Measurements from ENCODE around the gene KRT81.
"Not testable (repeated sequence)": the region's sequence is repeated elsewhere in the genome, so short reads cannot be mapped to it uniquely, and the experiment has no call there.

KRT81 gene

GRCh38 chr12:52241205-52241842 is 50.0 kb downstream of the KRT81 start:
- no peak for DNase-seq (ENCODE audit: low read depth)

GRCh38 chr12:52240247-52240646 is 51.1 kb downstream of the KRT81 start:
- DNase-seq (ENCODE audit: low read depth) = not testable (repeated sequence)

GRCh38 chr12:52239767-52240166 is 51.6 kb downstream of the KRT81 start:
- no peak for DNase-seq (ENCODE audit: low read depth)

GRCh38 chr12:52238916-52239646 is 52.3 kb downstream of the KRT81 start:
- no peak for DNase-seq (ENCODE audit: low read depth)

- no peak for DNase-seq (ENCODE audit: low read depth)
These were observed 53.0 kb downstream of the KRT81 start for GRCh38 chr12:52238207-52238840.

- DNase-seq (ENCODE audit: low read depth) = no peak
These were observed 54.8 kb downstream of the KRT81 start for GRCh38 chr12:52236386-52237050.
